ENCODE measurements around the gene RYR2. TPM values are rescaled to one million over a fixed set of nuclear protein-coding genes. Genes with fewer than 3 reads are reported as not detected.

The RYR2 gene
- total RNA-seq, 4 donors from 2014 or later: 0.13 to 2.5 (median 0.88) TPM

- no peak for TF ChIP-seq POLR2A (IDR thresholded peaks at IDR 0.05)
- TF ChIP-seq, protein P1, sequence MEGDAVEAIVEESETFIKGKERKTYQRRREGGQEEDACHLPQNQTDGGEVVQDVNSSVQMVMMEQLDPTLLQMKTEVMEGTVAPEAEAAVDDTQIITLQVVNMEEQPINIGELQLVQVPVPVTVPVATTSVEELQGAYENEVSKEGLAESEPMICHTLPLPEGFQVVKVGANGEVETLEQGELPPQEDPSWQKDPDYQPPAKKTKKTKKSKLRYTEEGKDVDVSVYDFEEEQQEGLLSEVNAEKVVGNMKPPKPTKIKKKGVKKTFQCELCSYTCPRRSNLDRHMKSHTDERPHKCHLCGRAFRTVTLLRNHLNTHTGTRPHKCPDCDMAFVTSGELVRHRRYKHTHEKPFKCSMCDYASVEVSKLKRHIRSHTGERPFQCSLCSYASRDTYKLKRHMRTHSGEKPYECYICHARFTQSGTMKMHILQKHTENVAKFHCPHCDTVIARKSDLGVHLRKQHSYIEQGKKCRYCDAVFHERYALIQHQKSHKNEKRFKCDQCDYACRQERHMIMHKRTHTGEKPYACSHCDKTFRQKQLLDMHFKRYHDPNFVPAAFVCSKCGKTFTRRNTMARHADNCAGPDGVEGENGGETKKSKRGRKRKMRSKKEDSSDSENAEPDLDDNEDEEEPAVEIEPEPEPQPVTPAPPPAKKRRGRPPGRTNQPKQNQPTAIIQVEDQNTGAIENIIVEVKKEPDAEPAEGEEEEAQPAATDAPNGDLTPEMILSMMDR (IDR thresholded peaks at IDR 0.05): peak in 4 of 6 experiments; percentile 32 to 74 (median 73)
- Histone ChIP-seq H3K36me3 (no peaks in the 10 kb centered on the region), H3K4me3 (no peak overlapping the region), H3K9me3 (no peaks in the 10 kb centered on the region), H3K27ac (no peak overlapping the region), H3K4me1 (no peaks in the 10 kb centered on the region), H3K27me3 (no peaks in the 10 kb centered on the region)
- peak in 2 of 3 donors; percentile 80 to 81 for DNase-seq
Observed at GRCh38 chr1:237799762-237800474, 757.9 kb downstream of the RYR2 start.

- Histone ChIP-seq H3K27me3 (no peaks in the 10 kb centered on the region), H3K9me3 (no peaks in the 10 kb centered on the region), H3K36me3 (no peaks in the 10 kb centered on the region), H3K4me3 (no peak overlapping the region), H3K27ac (no peak overlapping the region), H3K4me1 (no peaks in the 10 kb centered on the region)
- no peak for TF ChIP-seq POLR2A (IDR thresholded peaks at IDR 0.05)
- TF ChIP-seq, protein P1 (IDR thresholded peaks at IDR 0.05): no peak
- DNase-seq: no peak
Observed at GRCh38 chr1:237804516-237804915, 762.5 kb downstream of the RYR2 start.

DNA sequence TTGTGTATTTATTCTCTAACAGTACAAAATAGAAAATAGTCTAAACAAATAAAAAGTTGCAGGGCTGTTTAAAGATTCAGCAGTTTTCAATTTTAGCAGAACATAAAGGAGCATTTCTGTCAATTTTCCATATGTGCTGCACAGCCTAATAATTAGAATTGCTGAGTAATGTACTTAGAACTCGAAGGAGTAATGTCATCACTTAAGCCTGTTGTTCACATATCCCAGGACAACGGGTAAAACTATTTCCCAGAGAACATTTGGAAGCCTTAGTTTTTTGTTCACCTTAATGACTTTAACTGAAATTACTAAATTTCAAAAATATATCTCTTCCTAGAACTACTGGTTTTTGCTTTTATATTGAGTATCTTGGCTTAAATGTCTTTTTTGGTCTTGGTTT lies 767.1 kb downstream of the RYR2 start:
- no peak for TF ChIP-seq POLR2A (IDR thresholded peaks at IDR 0.05)
- TF ChIP-seq, protein P1 (IDR thresholded peaks at IDR 0.05): no peak
- Histone ChIP-seq H3K36me3 (no peaks in the 10 kb centered on the region), H3K4me1 (no peaks in the 10 kb centered on the region)

GRCh38 chr1:237811633-237812032 lies 769.6 kb downstream of the RYR2 start:
- H3K36me3 ChIP-seq: no peaks in the 10 kb centered on the region
- H3K27ac ChIP-seq: no peak overlapping the region
- no peaks in the 10 kb centered on the region for H3K9me3 ChIP-seq
- no peak overlapping the region for H3K4me3 ChIP-seq
- no peak for DNase-seq
- no peaks in the 10 kb centered on the region for H3K27me3 ChIP-seq
- no peak for TF ChIP-seq POLR2A (IDR thresholded peaks at IDR 0.05)
- TF ChIP-seq, protein P1 (IDR thresholded peaks at IDR 0.05): no peak
- H3K4me1 ChIP-seq: no peaks in the 10 kb centered on the region

More for the DNA sequence above, 767.1 kb downstream of the RYR2 start:
- H3K9me3 ChIP-seq: no peaks in the 10 kb centered on the region
- no peak for DNase-seq
- H3K4me3 ChIP-seq: no peak overlapping the region
- no peaks in the 10 kb centered on the region for H3K27me3 ChIP-seq
- H3K27ac ChIP-seq: no peak overlapping the region

- Histone ChIP-seq H3K27me3 (no peaks in the 10 kb centered on the region), H3K9me3 (no peaks in the 10 kb centered on the region), H3K4me1 (no peaks in the 10 kb centered on the region), H3K36me3 (no peaks in the 10 kb centered on the region), H3K27ac (no peak overlapping the region), H3K4me3 (no peak overlapping the region)
- no peak for DNase-seq
- TF ChIP-seq POLR2A (IDR thresholded peaks at IDR 0.05): no peak
- TF ChIP-seq, protein P1 (IDR thresholded peaks at IDR 0.05): no peak
Observed at GRCh38 chr1:237812061-237812460, 770.1 kb downstream of the RYR2 start.
